PFSK-1 (cell line): ENCODE data around the gene STX11.

Experiments used
- FOXP2 ChIP-seq: optimal IDR thresholded peaks from 2 replicates; pipeline ENCODE3; 2011; ENCODE audit warnings: borderline replicate concordance, control low read depth, inconsistent platforms; ENCODE audit not compliant: insufficient read depth; ENCODE audit errors: extremely low read length, extremely low read depth
- POLR2AphosphoS5 ChIP-seq: IDR thresholded peaks from 2 replicates; pipeline ENCODE4 v1.6.1; 2012; ENCODE audit warnings: low read depth, mild to moderate bottlenecking, control low read depth, low read length, moderate library complexity
- TAF1 ChIP-seq: IDR thresholded peaks from 2 replicates; pipeline ENCODE4 v1.6.1; 2012; ENCODE audit warnings: low read length, control low read depth, borderline replicate concordance; ENCODE audit not compliant: insufficient read depth
- TF ChIP-seq, protein P1 (sequence below), 2 experiments: IDR thresholded peaks; 2 replicates each; pipeline versions ENCODE4 v1.6.1 to v1.8.0; 2011 to 2012; ENCODE audit warnings: low read depth in 2 of 2, low read length in 2 of 2, control low read depth in 1 of 2, inconsistent platforms in 1 of 2, mild to moderate bottlenecking in 1 of 2, moderate library complexity in 1 of 2; ENCODE audit not compliant: insufficient read depth in 1 of 2

DNA sequence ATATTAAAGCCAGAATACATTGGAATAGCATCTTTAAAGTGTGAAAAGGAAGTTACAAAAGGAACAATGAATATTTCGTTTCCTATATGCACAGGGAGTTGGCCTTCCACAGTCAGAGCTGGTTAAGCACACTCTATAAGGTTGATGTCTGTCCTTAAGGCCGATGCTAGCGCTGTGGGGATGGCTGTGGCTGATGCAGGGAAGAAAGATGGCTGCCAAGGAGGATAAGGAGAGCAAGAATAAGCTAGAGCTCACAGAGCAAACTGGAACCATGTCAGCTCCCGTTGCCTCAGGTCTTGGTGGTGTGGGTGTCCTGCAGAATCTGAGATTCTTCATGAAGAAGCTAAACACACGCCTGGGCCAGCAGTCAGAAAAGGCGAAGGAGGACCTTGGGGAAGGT lies 20.8 kb upstream of the STX11 start:
- TF ChIP-seq POLR2AphosphoS5 = no peak
- TF ChIP-seq, protein P1, sequence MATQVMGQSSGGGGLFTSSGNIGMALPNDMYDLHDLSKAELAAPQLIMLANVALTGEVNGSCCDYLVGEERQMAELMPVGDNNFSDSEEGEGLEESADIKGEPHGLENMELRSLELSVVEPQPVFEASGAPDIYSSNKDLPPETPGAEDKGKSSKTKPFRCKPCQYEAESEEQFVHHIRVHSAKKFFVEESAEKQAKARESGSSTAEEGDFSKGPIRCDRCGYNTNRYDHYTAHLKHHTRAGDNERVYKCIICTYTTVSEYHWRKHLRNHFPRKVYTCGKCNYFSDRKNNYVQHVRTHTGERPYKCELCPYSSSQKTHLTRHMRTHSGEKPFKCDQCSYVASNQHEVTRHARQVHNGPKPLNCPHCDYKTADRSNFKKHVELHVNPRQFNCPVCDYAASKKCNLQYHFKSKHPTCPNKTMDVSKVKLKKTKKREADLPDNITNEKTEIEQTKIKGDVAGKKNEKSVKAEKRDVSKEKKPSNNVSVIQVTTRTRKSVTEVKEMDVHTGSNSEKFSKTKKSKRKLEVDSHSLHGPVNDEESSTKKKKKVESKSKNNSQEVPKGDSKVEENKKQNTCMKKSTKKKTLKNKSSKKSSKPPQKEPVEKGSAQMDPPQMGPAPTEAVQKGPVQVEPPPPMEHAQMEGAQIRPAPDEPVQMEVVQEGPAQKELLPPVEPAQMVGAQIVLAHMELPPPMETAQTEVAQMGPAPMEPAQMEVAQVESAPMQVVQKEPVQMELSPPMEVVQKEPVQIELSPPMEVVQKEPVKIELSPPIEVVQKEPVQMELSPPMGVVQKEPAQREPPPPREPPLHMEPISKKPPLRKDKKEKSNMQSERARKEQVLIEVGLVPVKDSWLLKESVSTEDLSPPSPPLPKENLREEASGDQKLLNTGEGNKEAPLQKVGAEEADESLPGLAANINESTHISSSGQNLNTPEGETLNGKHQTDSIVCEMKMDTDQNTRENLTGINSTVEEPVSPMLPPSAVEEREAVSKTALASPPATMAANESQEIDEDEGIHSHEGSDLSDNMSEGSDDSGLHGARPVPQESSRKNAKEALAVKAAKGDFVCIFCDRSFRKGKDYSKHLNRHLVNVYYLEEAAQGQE (IDR thresholded peaks at IDR 0.05; ENCODE audit: insufficient read depth in 1 of 2, low read depth in 2 of 2, low read length in 2 of 2) = no peak
- no peak for TF ChIP-seq TAF1
- TF ChIP-seq FOXP2 = no peak
